HCT116 (cell line): ENCODE data around the gene ZBTB38. TPM values are rescaled to one million over a fixed set of nuclear protein-coding genes. Genes with fewer than 3 reads are reported as not detected.

Experiments
- ATAC-seq: fragments of 200-7000 bp; cut with Tn5 transposase; 2 replicates; pipeline ENCODE4 v1.9.1; 2020; ENCODE audit warnings: mild to moderate bottlenecking, moderate library complexity
- BruUV-seq: library from RNA; stranded (reverse); fragments of 400-500 nt; replicated peaks from 2 replicates; lab custom pipeline; 2021; lab: Mats Ljungman, UMichigan
- CTCF ChIA-PET: fragments of 300-600 bp; sonication (Branson Sonifier 250); formaldehyde crosslinking; loops from one replicate; lab custom pipeline; 2021; ENCODE audit warnings: antibody characterized with exemption; lab: Charles Lee
- POLR2A ChIA-PET: fragments of 300-600, 350-600 bp; sonication (Branson Sonifier 250); formaldehyde crosslinking; loops from one replicate; lab custom pipeline; 2021; ENCODE audit warnings: antibody characterized with exemption; lab: Charles Lee
- RAD21 ChIA-PET, 2 experiments: fragments of 300-600 bp; sonication (Branson Sonifier 250); formaldehyde crosslinking; loops; one replicate each; lab custom pipeline; 2023; ENCODE audit warnings: low total read pairs in 2 of 2; ENCODE audit not compliant: uncharacterized antibody in 2 of 2, unreplicated experiment in 2 of 2, low non-redundant PET in 1 of 2; lab: Charles Lee
- DNase-seq: peaks from one replicate; pipeline ENCODE4 v3.0.0-alpha.2; 2010; ENCODE audit warnings: low read depth, low spot score
- H2AFZ ChIP-seq: fragments of 200-600 bp; shearing (Covaris generic), sonication (generic); 2 replicates; pipeline ENCODE4 v1.6.1; 2017; ENCODE audit warnings: low read depth, mixed run types, mixed read lengths, antibody characterized with exemption, low read length; ENCODE audit not compliant: poor library complexity, severe bottlenecking
- H3K27ac ChIP-seq: 2 replicates; pipeline ENCODE4 v1.5.1; 2012; ENCODE audit warnings: low read depth, low read length
- H3K27me3 ChIP-seq: fragments of 200-600 bp; sonication (generic); 2 replicates; pipeline ENCODE4 v1.6.1; 2016; ENCODE audit warnings: mixed run types, low read length, mixed read lengths; ENCODE audit not compliant: insufficient read depth
- H3K36me3 ChIP-seq, 2 experiments: fragments of 200-500 bp in 1 of 2; fragments of 200-600 bp in 1 of 2; sonication (Bioruptor generic) in 1 of 2; sonication (generic) in 1 of 2; 2 replicates each; pipeline versions ENCODE4 v1.5.1 to v1.6.1; 2014 to 2016; ENCODE audit warnings: low read length in 2 of 2, inconsistent platforms in 1 of 2, mixed read lengths in 1 of 2, mixed run types in 1 of 2; ENCODE audit not compliant: insufficient read depth in 2 of 2, control insufficient read depth in 1 of 2
- H3K4me1 ChIP-seq, 2 experiments: fragments of 200-600 bp in 1 of 2; sonication (generic) in 1 of 2; 2 replicates each; pipeline versions ENCODE4 v1.5.1 to v1.6.1; 2012 to 2017; ENCODE audit warnings: low read length in 2 of 2, inconsistent platforms in 1 of 2, mild to moderate bottlenecking in 1 of 2, mixed read lengths in 1 of 2, mixed run types in 1 of 2, moderate library complexity in 1 of 2; ENCODE audit not compliant: insufficient read depth in 2 of 2, control insufficient read depth in 1 of 2
- H3K4me2 ChIP-seq: fragments of 200-600 bp; sonication (generic); 2 replicates; pipeline ENCODE4 v1.6.1; 2017; ENCODE audit warnings: mixed run types, low read length, mixed read lengths
- H3K4me3 ChIP-seq, 2 experiments: fragments of 200-600 bp in 1 of 2; sonication (generic) in 1 of 2; replicated peaks in 1 of 2; 2 replicates each; pipeline ENCODE4 v1.5.1; 2011 to 2016; ENCODE audit warnings: low read length in 2 of 2, control low read depth in 1 of 2, low read depth in 1 of 2, mild to moderate bottlenecking in 1 of 2, mixed read lengths in 1 of 2, mixed run types in 1 of 2
- H3K79me2 ChIP-seq: fragments of 200-600 bp; sonication (generic); 2 replicates; pipeline ENCODE4 v1.6.1; 2017; ENCODE audit warnings: mild to moderate bottlenecking, mixed run types, low read length, moderate library complexity, mixed read lengths; ENCODE audit not compliant: insufficient read depth
- H3K9ac ChIP-seq: fragments of 200-600 bp; sonication (generic); 2 replicates; pipeline ENCODE4 v1.6.1; 2016; ENCODE audit warnings: low read length, mixed read lengths
- H3K9me2 ChIP-seq: fragments of 200-600 bp; sonication (generic), shearing (Covaris generic); 2 replicates; pipeline ENCODE4 v1.6.1; 2017; ENCODE audit warnings: mixed run types, mild to moderate bottlenecking, moderate library complexity; ENCODE audit not compliant: insufficient read depth
- H3K9me3 ChIP-seq, 2 experiments: fragments of 200-500 bp in 1 of 2; fragments of 200-600 bp in 1 of 2; sonication (Bioruptor generic) in 1 of 2; sonication (generic) in 1 of 2; 2 replicates each; pipeline ENCODE4 v1.6.1; 2014 to 2017; ENCODE audit warnings: low read length in 2 of 2, mixed read lengths in 2 of 2, inconsistent platforms in 1 of 2, low read depth in 1 of 2, mild to moderate bottlenecking in 1 of 2, mixed run types in 1 of 2, moderate library complexity in 1 of 2; ENCODE audit not compliant: control insufficient read depth in 1 of 2, insufficient read depth in 1 of 2
- H4K20me1 ChIP-seq: fragments of 200-600 bp; sonication (generic), shearing (Covaris generic); 2 replicates; pipeline ENCODE4 v1.6.1; 2017; ENCODE audit warnings: mixed run types, mild to moderate bottlenecking, moderate library complexity; ENCODE audit not compliant: insufficient read depth
- CBX3 ChIP-seq: IDR thresholded peaks from 2 replicates; pipeline ENCODE4 v1.6.1; 2012; ENCODE audit warnings: low read depth
- EGR1 ChIP-seq: IDR thresholded peaks from 2 replicates; pipeline ENCODE4 v1.6.1; 2012; ENCODE audit warnings: low read depth
- ELF1 ChIP-seq: IDR thresholded peaks from 2 replicates; pipeline ENCODE4 v1.6.1; 2012; ENCODE audit warnings: low read depth, borderline replicate concordance
- EZH2phosphoT487 ChIP-seq: fragments of 200-600 bp; IDR thresholded peaks from 2 replicates; pipeline ENCODE4 v1.6.1; 2018; ENCODE audit warnings: antibody characterized with exemption, borderline replicate concordance
- FOSL1 ChIP-seq: IDR thresholded peaks from 2 replicates; pipeline ENCODE4 v1.6.1; 2012; ENCODE audit warnings: low read depth
- MAX ChIP-seq: IDR thresholded peaks from 2 replicates; pipeline ENCODE4 v1.6.1; 2012
- POLR2A ChIP-seq: IDR thresholded peaks from 2 replicates; pipeline ENCODE4 v1.7.0; 2011; ENCODE audit warnings: borderline replicate concordance; ENCODE audit not compliant: insufficient read depth, insufficient read length; ENCODE audit errors: extremely low read depth
- POLR2AphosphoS5 ChIP-seq: IDR thresholded peaks from 2 replicates; pipeline ENCODE4 v1.6.1; 2011; ENCODE audit warnings: mild to moderate bottlenecking, low read depth, low read length, moderate library complexity
- RAD21 ChIP-seq: IDR thresholded peaks from 2 replicates; pipeline ENCODE4 v1.6.1; 2012; ENCODE audit warnings: low read depth, mild to moderate bottlenecking
- SP1 ChIP-seq: IDR thresholded peaks from 2 replicates; pipeline ENCODE4 v1.6.1; 2012; ENCODE audit warnings: low read depth
- YY1 ChIP-seq: IDR thresholded peaks from 2 replicates; pipeline ENCODE4 v1.6.1; 2011; ENCODE audit warnings: low read length, low read depth, moderate library complexity, mild to moderate bottlenecking; ENCODE audit not compliant: insufficient replicate concordance; ENCODE audit errors: extremely low read depth
- ZFX ChIP-seq: fragments of 450-650 bp; IDR thresholded peaks from 2 replicates; pipeline ENCODE4 v1.6.1; 2017
- ZNF274 ChIP-seq: fragments of 200-500 bp; sonication (Bioruptor generic); IDR thresholded peaks from 2 replicates; pipeline ENCODE4 v1.6.1; 2014; ENCODE audit warnings: mild to moderate bottlenecking, low read depth, low read length, inconsistent platforms
- intact Hi-C: fragments of 100-400 bp; cut with micrococcal nuclease; formaldehyde crosslinking; loops from 2 replicates; pipeline ENCODE4 v1.10.0; 2022
- total RNA-seq: library from RNA; stranded (reverse); gene quantifications from one replicate; pipeline ENCODE4 v1.2.1, GENCODE V29; 2021; ENCODE audit not compliant: unreplicated experiment
- TF ChIP-seq, protein P1 (sequence below), 3 experiments: fragments of 200-600 bp in 1 of 3; sonication (generic) in 1 of 3; IDR thresholded peaks in 2 of 3; conservative IDR thresholded peaks in 1 of 3; 2 replicates each; pipeline ENCODE4 v1.5.1; 2012 to 2017; ENCODE audit warnings: low read depth in 2 of 3, low read length in 2 of 3, antibody characterized with exemption in 1 of 3, borderline replicate concordance in 1 of 3, control low read depth in 1 of 3, mild to moderate bottlenecking in 1 of 3, mixed read lengths in 1 of 3, mixed run types in 1 of 3, moderate library complexity in 1 of 3; ENCODE audit not compliant: insufficient read depth in 1 of 3

Gene ZBTB38
- total RNA-seq, 1 experiment from 2014 or later = 33.5 TPM

DNA sequence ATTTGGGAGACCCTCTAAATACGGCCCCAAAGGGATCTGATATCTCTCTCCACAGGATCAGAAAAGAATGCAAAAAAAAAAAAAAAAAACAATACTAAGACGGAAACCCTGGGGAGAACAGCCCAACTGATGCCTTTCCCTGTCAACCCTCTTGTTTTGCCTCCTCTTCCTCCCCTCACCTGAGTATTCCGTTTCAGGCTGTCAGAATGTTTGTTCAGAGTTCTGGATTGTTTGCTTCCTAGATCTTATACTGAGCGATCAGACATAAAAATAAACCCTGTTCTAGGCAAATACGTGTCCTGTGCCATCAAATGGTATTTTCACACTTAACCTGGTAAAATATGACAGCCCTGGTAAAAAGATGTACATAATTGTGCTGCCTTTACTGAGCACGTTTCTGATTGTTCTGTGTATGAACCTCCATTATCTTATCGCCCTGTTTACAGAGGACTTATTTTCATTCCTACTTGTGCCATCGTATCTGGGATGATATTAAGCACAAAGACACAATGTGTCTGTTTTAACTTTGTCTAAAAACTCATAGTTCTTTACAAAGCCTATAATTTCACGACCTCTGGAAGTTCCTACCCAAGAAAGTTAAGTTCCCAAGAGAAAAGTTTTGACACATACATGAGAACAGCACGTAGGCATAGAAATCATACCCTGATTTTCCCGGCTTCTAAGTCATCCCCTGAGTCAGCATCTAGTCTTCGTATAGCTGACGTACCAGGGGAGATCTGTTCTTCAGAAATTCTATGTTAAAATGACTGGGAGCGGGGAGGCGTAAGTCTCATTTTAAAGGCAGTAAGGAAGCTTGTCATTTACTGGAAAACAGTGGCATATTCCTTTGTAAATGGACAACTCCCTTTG is 856 bp downstream of the ZBTB38 start:
- ChIA-PET CTCF (interaction anchor here (0.9 to 1.2 kb wide), 2 partner anchors 86 to 189 kb away, joined by 3 read pairs; no protein-coding TSS in a partner anchor), POLR2A (interaction anchor here (0.7 kb wide), 1 partner anchor 61 kb away, joined by 3 read pairs; no protein-coding TSS in a partner anchor), RAD21 (no interaction called here)
- Histone ChIP-seq H3K27me3 (no peaks in the 10 kb centered on the region), H3K9ac (peak overlapping the region; percentile 57), H2AFZ (no peak overlapping the region), H3K4me1 (peaks cover 47 to 60% of the 10 kb centered on the region in 2 experiments), H3K27ac (peak overlapping the region; percentile 89), H3K79me2 (no peaks in the 10 kb centered on the region), H3K9me2 (no peaks in the 10 kb centered on the region), H4K20me1 (no peaks in the 10 kb centered on the region), H3K4me2 (peak overlapping the region; percentile 71), H3K9me3 (no peaks in the 10 kb centered on the region), H3K4me3 (peak overlapping the region; percentile 27 to 45), H3K36me3 (no peaks in the 10 kb centered on the region)
- no peak for DNase-seq
- intact Hi-C loops = loop anchor here (5.0 kb wide), 2 partner anchors 368 to 508 kb away; partner anchors contain the start of genes ATP1B3 and RNF7
- no peak for TF ChIP-seq CBX3
- no peak for ATAC-seq
- BruUV-seq = no TSS peak

DNA sequence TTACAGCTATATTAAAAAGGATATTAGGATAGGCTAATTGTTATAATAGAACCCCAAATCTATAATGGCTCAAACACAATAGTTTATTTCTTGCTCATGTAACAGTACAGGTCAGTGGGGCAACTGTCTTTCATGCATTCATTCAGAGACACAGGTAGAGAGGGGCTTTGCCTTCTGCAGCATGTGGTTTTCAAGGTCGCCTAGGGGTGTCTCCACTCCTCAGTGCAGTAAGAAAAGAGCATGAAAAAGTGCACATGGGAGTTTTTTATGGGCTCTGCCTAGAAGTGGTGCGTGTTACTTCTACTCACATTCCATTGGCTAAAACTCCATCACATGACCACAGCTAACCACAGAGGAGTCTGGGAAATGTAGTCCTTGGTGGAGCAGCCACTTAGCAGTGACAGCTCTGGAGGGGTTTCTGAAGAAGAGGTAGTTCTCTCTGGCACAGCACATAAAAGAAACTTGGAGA is 1.8 kb downstream of the ZBTB38 start:
- no peak overlapping the region for H2AFZ ChIP-seq
- peak overlapping the region; percentile 57 for H3K9ac ChIP-seq
- H3K27me3 ChIP-seq = no peaks in the 10 kb centered on the region
- H3K4me2 ChIP-seq = peak overlapping the region; percentile 71
- BruUV-seq = no TSS peak
- intact Hi-C loops = no loop called here
- no peaks in the 10 kb centered on the region for H3K9me3 ChIP-seq
- RAD21 ChIA-PET = no interaction called here
- no peak overlapping the region for H3K4me3 ChIP-seq
- no peaks in the 10 kb centered on the region for H3K9me2 ChIP-seq
- H4K20me1 ChIP-seq = no peaks in the 10 kb centered on the region
- ATAC-seq = peak; percentile 58
- POLR2A ChIA-PET = interaction anchor here (0.7 kb wide), 1 partner anchor 61 kb away, joined by 3 read pairs; no protein-coding TSS in a partner anchor
- CTCF ChIA-PET = interaction anchor here (0.9 kb wide), 1 partner anchor 188 kb away, joined by 3 read pairs; no protein-coding TSS in a partner anchor
- H3K36me3 ChIP-seq = no peaks in the 10 kb centered on the region
- peak overlapping the region; percentile 5; the same call in 1 of the 2 replicates for H3K27ac ChIP-seq
- H3K79me2 ChIP-seq = no peaks in the 10 kb centered on the region
- DNase-seq = peak; percentile 91
- peaks cover 49 to 68% of the 10 kb centered on the region in 2 experiments for H3K4me1 ChIP-seq
- TF ChIP-seq YY1 (peak; percentile 75), RAD21 (no peak), FOSL1 (no peak), MAX (peak; percentile 81), SP1 (peak; percentile 81), ELF1 (no peak), POLR2AphosphoS5 (peak; percentile 34; the same call in 1 of the 2 replicates), ZNF274 (no peak), CBX3 (no peak), EZH2phosphoT487 (no peak), EGR1 (no peak), ZFX (no peak), POLR2A (no peak)
- TF ChIP-seq, protein P1, sequence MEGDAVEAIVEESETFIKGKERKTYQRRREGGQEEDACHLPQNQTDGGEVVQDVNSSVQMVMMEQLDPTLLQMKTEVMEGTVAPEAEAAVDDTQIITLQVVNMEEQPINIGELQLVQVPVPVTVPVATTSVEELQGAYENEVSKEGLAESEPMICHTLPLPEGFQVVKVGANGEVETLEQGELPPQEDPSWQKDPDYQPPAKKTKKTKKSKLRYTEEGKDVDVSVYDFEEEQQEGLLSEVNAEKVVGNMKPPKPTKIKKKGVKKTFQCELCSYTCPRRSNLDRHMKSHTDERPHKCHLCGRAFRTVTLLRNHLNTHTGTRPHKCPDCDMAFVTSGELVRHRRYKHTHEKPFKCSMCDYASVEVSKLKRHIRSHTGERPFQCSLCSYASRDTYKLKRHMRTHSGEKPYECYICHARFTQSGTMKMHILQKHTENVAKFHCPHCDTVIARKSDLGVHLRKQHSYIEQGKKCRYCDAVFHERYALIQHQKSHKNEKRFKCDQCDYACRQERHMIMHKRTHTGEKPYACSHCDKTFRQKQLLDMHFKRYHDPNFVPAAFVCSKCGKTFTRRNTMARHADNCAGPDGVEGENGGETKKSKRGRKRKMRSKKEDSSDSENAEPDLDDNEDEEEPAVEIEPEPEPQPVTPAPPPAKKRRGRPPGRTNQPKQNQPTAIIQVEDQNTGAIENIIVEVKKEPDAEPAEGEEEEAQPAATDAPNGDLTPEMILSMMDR (IDR thresholded peaks at IDR 0.05 in 2 of 3, conservative IDR thresholded peaks at IDR 0.05 in 1 of 3; ENCODE audit: borderline replicate concordance in 1 of 3, insufficient read depth in 1 of 3, low read depth in 2 of 3, low read length in 2 of 3) = peak; percentile 8 to 44 (median 29); a peak in 4 of 6 replicates
